NT2/D1 (cell line): Measurements from ENCODE around the gene BUD13.

Source experiments
- DNase-seq: peaks from one replicate; pipeline ENCODE4 v3.0.0-alpha.2; 2011; ENCODE audit warnings: low read depth, low spot score
- H3K27me3 ChIP-seq: 2 replicates; pipeline ENCODE4 v1.6.0; 2011; ENCODE audit warnings: mild to moderate bottlenecking; ENCODE audit not compliant: insufficient read length, insufficient read depth
- H3K36me3 ChIP-seq: 2 replicates; pipeline ENCODE4 v1.6.1; 2011; ENCODE audit warnings: mild to moderate bottlenecking, low read length, mixed read lengths; ENCODE audit not compliant: insufficient read depth, insufficient read length
- H3K4me1 ChIP-seq: 2 replicates; pipeline ENCODE4 v1.5.1; 2011; ENCODE audit not compliant: insufficient read depth, insufficient read length
- H3K4me3 ChIP-seq: 2 replicates; pipeline ENCODE4 v1.5.1; 2011; ENCODE audit warnings: low read depth; ENCODE audit not compliant: insufficient read length
- H3K9ac ChIP-seq: 2 replicates; pipeline ENCODE4 v1.6.0; 2011; ENCODE audit warnings: low read depth; ENCODE audit not compliant: insufficient read length
- H3K9me3 ChIP-seq: 2 replicates; pipeline ENCODE4 v1.5.1; 2011; ENCODE audit warnings: mild to moderate bottlenecking, low read length; ENCODE audit not compliant: insufficient read depth
- SUZ12 ChIP-seq: IDR thresholded peaks from 2 replicates; pipeline ENCODE4 v1.6.1; 2011; ENCODE audit not compliant: insufficient read length, insufficient read depth; ENCODE audit errors: extremely low read depth
- YY1 ChIP-seq: IDR thresholded peaks from 2 replicates; pipeline ENCODE4 v1.6.1; 2011; ENCODE audit not compliant: insufficient read length, insufficient read depth
- ZNF274 ChIP-seq: IDR thresholded peaks from 2 replicates; pipeline ENCODE4 v1.6.1; 2011; ENCODE audit warnings: mild to moderate bottlenecking, low read depth, low read length

Gene BUD13

GRCh38 chr11:116740741-116741140 lies 32.0 kb downstream of the BUD13 start:
- TF ChIP-seq YY1 (no peak), SUZ12 (no peak), ZNF274 (no peak)
- Histone ChIP-seq H3K9ac (no peak overlapping the region), H3K27me3 (no peaks in the 10 kb centered on the region), H3K4me1 (peaks cover 3% of the 10 kb centered on the region), H3K36me3 (no peaks in the 10 kb centered on the region), H3K4me3 (no peak overlapping the region), H3K9me3 (no peaks in the 10 kb centered on the region)
- no peak for DNase-seq

- no peak overlapping the region for H3K9ac ChIP-seq
- no peak for DNase-seq
- TF ChIP-seq YY1 (no peak), SUZ12 (no peak), ZNF274 (no peak)
Observed at GRCh38 chr11:116738975-116739374, 33.8 kb downstream of the BUD13 start.

GRCh38 chr11:116736763-116737162 lies 36.0 kb downstream of the BUD13 start:
- Histone ChIP-seq H3K36me3 (no peaks in the 10 kb centered on the region), H3K4me1 (peaks cover 6% of the 10 kb centered on the region), H3K9me3 (no peaks in the 10 kb centered on the region), H3K4me3 (no peak overlapping the region), H3K27me3 (no peaks in the 10 kb centered on the region), H3K9ac (no peak overlapping the region)
- DNase-seq, result no peak
- no peak for TF ChIP-seq ZNF274
- TF ChIP-seq SUZ12, result no peak
- no peak for TF ChIP-seq YY1

More at GRCh38 chr11:116738975-116739374, 33.8 kb downstream of the BUD13 start:
- Histone ChIP-seq H3K36me3 (no peaks in the 10 kb centered on the region), H3K4me3 (no peak overlapping the region), H3K4me1 (peaks cover 3% of the 10 kb centered on the region), H3K27me3 (no peaks in the 10 kb centered on the region), H3K9me3 (no peaks in the 10 kb centered on the region)

GRCh38 chr11:116733969-116734508 lies 38.7 kb downstream of the BUD13 start:
- H3K9ac ChIP-seq, result no peak overlapping the region
- H3K4me1 ChIP-seq, result peaks cover 6% of the 10 kb centered on the region
- no peak overlapping the region for H3K4me3 ChIP-seq
- DNase-seq, result no peak
- no peaks in the 10 kb centered on the region for H3K9me3 ChIP-seq
- no peaks in the 10 kb centered on the region for H3K27me3 ChIP-seq
- TF ChIP-seq ZNF274 (no peak), YY1 (no peak), SUZ12 (no peak)
- H3K36me3 ChIP-seq, result no peaks in the 10 kb centered on the region

GRCh38 chr11:116733043-116733755 lies 39.6 kb downstream of the BUD13 start:
- no peaks in the 10 kb centered on the region for H3K27me3 ChIP-seq
- TF ChIP-seq SUZ12, result no peak
- TF ChIP-seq YY1, result no peak
- TF ChIP-seq ZNF274, result no peak
- H3K4me1 ChIP-seq, result peaks cover 3% of the 10 kb centered on the region
- DNase-seq, result no peak
- no peak overlapping the region for H3K4me3 ChIP-seq
- no peaks in the 10 kb centered on the region for H3K36me3 ChIP-seq
- no peak overlapping the region for H3K9ac ChIP-seq
- H3K9me3 ChIP-seq, result no peaks in the 10 kb centered on the region

GRCh38 chr11:116732271-116733042 lies 40.3 kb downstream of the BUD13 start:
- Histone ChIP-seq H3K4me3 (no peak overlapping the region), H3K4me1 (peaks cover 3% of the 10 kb centered on the region), H3K27me3 (no peaks in the 10 kb centered on the region), H3K36me3 (no peaks in the 10 kb centered on the region), H3K9me3 (no peaks in the 10 kb centered on the region), H3K9ac (no peak overlapping the region)
- peak; percentile 63 for DNase-seq
- no peak for TF ChIP-seq SUZ12
- TF ChIP-seq YY1, result no peak
- no peak for TF ChIP-seq ZNF274

- no peak for DNase-seq
- Histone ChIP-seq H3K4me1 (peaks cover 3% of the 10 kb centered on the region), H3K36me3 (no peaks in the 10 kb centered on the region), H3K9me3 (no peaks in the 10 kb centered on the region), H3K27me3 (no peaks in the 10 kb centered on the region), H3K9ac (no peak overlapping the region), H3K4me3 (no peak overlapping the region)
- TF ChIP-seq SUZ12, result no peak
- no peak for TF ChIP-seq ZNF274
- TF ChIP-seq YY1, result no peak
Observed at GRCh38 chr11:116731821-116732220, 41.0 kb downstream of the BUD13 start.
